GM19324 (cell line): ENCODE data around the gene CLDN3.
"Not testable (repeated sequence)": the region's sequence is repeated elsewhere in the genome, so short reads cannot be mapped to it uniquely, and the experiment has no call there.

Source experiments
- ATAC-seq: cut with Tn5 transposase; IDR thresholded peaks from one replicate; pipeline ENCODE4 v1.9.1; 2021; ENCODE audit warnings: mild to moderate bottlenecking, moderate library complexity; ENCODE audit not compliant: unreplicated experiment, low FRiP score

CLDN3 gene

GRCh38 chr7:73738220-73738611 lies 31.9 kb downstream of the CLDN3 start:
- peak; percentile 1 for ATAC-seq

DNA sequence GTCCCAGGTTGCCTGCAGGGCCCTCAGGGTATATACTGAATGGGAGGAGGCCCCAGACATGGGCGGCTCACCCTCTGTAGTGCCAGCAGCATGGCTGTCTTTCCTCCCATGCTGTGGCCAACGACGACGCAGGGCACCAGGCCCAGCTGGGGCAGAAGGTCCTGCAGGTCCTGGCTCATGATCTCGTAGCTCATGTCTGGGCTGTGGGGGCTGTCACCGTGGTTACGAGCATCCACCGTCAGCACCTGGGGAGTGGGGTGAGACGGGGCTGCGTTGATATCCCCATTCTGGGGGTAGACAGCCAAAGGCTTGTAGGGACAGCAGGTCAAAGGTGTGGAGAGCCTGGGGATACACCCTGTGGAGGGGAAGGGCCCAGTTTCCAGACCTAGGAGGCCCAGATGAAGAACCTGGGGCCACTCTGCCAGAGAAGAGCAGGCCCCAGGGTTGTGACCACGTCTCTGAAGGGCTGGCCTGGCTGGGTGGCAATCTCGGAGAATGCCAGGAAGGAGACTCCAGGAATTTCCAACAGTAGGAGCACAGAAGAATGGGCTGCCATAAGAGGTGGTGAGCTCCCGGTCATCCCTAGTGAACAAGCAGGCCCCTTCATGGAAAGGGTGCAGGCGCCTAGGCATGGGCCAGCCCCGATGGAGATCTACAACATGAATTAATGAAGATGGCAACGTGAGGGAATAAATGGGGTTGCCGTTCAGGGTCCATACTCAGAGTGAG lies 32.4 kb downstream of the CLDN3 start:
- no peak for ATAC-seq

DNA sequence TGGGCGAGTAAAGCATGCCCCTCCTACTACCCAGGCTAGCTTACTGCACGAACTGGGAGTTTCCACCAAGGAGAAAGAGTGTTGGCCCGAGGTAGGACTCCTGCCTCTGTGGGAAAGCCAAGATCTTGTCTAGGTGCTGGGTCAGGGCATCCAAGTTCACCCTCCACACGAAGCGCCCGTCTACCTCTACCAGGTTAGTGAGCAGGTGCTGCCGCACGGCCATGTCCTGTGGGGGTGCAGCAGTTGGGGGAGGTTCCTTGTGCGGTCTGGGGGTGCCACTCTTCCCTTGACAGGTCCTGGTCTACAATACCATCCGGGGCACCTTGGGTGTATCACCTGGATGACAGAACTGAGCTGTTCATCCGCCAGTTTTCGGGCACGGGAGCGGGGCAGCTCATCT lies 33.2 kb downstream of the CLDN3 start:
- no peak for ATAC-seq

DNA sequence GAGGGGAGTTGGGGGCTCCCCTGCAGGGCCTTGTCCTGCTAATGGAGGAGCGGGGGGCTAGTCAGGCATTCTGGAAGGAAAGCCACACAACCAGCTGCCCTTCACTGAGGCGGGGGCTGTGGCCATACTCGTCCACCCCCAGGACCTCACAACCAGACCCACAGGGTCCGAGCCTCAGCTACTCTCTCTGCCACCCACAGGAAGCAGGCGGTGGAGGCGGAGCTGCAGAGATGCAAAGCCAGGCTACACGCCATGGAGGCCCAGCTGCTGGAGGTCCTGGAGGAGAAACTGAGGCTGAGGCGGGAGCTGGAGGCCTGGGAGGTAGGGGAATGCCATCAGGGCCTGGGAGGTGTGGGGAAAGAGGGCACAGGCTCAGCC lies 34.6 kb downstream of the CLDN3 start:
- ATAC-seq, result no peak

DNA sequence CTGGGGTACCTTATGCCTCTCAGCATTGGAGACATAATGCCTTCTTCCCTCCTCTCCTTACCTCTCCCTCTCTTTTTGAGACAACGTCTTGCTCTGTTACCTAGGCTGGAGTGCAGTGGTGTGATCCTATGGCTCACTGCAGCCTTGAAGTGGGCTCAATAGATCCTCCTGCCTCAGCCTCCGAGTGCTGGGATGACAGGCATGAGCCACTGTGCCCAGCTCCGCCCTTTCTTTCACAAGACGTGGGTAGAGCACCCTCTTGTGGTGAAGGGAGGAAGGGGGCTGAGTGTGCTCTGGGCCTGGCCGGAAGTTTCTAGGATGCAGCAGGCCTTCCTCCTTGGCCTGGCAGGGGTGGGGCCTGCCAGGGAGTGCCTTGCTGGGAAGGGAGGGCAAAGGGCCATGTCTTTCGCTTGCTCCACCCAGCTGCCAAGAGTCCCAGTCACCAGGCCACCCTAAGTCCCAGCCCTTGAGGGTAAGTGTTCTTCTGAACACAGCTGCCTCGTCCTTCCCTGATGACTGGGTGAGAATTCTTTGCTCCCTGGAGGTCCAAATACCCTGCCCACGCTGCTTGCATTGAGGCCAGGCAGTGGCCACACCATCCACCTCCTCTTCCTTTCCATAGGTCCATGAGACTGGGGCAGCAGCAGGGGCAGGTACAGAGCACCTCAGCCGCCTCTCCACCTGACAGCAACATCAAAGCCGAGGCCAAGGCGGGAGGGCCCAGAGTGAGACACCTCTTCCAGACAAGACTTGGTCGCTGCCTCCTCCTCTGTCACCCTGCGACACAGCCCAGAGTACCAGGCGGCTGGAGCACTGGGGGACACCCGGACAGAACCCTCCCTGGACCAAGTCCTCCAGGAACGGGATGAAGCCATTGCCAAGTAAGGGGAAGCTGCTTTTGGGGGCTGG lies 35.2 kb downstream of the CLDN3 start:
- peak; percentile 28 for ATAC-seq

DNA sequence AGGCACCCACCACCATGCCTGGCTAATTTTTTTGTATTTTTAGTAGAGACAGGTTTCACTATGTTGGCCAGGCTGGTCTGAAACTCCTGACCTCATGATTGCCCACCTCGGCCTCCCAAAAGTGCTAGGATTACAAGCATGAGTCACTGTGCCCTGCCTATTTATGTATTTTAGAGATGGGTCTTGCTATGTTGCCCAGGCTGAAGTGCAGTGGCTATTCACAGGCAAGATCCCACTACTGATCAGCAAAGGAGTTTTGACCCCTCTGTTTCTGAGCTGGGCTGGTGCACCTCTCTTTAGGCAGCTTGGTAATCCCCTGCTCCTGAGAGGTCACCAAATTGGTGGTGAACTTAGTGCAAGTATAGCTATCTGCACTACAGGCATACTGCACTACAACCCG lies 37.7 kb downstream of the CLDN3 start:
- ATAC-seq, result no peak

DNA sequence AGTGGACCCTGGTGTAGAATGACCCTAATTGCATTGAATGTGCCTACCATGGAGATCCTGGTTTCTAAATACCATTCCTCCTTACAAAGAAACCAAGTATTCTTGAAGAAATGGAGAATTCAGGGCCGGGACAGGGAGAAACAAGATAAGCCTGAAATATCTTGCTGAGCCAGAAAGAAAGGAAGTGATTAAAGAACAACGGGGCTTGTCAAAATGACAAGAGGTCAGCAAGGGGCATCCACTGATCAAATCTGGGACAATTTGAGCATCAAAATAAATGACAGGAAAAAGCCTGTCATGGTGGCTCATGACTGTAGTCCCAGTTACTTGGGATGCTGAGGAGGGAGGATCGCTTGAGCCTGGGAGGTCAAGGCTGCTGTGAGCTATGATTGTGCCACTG lies 39.6 kb downstream of the CLDN3 start:
- ATAC-seq, result no peak

GRCh38 chr7:73728551-73728950 lies 41.5 kb downstream of the CLDN3 start:
- ATAC-seq, result no peak

- ATAC-seq, result no peak
Measured at GRCh38 chr7:73727952-73728351, 42.1 kb downstream of the CLDN3 start.

GRCh38 chr7:73726083-73726466 lies 44.0 kb downstream of the CLDN3 start:
- peak; percentile 24 for ATAC-seq

DNA sequence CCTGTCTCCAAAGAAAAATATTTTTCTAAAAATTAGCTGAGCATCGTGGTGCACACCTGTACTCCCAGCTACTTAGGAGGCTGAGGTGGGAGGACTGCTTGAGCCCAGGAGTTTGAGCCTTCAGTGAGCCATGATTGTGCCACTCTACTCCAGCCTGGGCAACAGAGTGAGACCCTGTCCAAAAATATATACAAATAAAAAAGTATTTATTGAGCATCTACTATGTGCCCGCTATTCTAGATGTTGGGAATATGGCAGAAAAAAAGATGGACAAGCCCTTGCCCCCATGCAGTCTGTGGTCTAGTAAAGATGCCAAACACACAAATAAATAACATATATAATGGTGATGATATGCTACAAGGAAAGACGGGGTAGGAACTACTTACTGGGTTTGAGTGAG lies 46.3 kb downstream of the CLDN3 start:
- ATAC-seq, result no peak

DNA sequence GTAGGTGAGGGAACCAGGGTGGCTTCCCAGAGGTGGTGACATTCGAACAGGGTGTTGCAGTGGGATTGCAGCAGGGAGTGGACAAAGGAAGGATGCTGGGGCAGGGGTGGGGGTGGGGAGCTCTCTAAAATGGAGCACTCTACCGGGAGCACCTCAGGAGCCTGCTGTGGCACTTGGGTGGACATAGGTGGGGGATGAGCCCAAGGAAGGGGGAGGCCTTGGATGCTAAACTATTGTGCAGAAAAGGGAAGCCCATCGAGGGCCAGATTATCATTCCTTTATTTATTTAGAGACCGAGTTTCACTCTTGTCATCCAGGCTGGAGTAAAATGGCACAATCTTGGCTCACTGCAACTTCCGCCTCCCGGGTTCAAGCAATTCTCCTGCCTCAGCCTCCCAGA lies 47.3 kb downstream of the CLDN3 start:
- no peak for ATAC-seq

DNA sequence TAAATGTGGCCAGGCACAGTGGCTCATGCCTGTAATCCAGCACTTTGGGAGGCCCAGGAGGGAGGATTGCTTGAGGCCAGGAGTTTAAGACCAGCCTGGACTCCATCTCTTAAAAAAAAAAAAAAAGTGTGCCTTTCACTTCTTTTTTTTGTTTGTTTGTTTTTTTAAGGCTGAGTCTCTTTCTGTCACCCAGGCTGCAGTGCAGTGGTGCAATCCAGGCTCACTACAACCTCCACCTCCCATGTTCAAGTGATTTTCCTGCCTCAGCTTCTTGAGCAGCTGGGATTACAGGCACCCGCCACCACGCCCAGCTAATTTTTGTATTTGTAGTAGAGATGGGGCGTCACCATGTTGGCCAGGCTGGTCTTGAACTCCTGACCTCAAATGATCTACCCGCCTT lies 47.9 kb downstream of the CLDN3 start:
- not testable (repeated sequence) for ATAC-seq

GRCh38 chr7:73721377-73721817 lies 48.7 kb downstream of the CLDN3 start:
- no peak for ATAC-seq

- ATAC-seq, result not testable (repeated sequence)
Measured at GRCh38 chr7:73720443-73720842, 49.6 kb downstream of the CLDN3 start.

- no peak for ATAC-seq
Measured at GRCh38 chr7:73719806-73720169, 50.3 kb downstream of the CLDN3 start.
